ENCODE data around the gene SULT4A1. TPM values are rescaled to one million over a fixed set of nuclear protein-coding genes. Genes with fewer than 3 reads are reported as not detected.
A peak's percentile ranks its signal among the peaks of the same experiment; 100 is the strongest.

The SULT4A1 gene
- polyA plus RNA-seq, 3 donors = not detected

DNA sequence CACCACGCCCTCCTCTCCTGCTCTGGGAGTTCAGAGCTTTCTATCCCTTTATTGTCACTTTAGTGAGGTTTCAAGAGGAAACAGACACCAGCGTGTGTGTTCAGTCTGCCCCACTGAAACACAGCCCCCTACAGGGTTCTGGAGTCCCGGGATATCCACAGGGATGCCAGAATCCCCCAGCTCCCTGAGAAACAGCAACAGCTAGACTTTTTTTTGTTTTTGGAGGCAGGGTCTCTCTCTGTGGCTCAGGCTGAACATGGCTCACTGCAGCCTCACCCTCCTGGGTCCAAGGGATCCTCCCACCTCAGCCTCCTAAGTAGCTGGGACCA is 10.4 kb downstream of the SULT4A1 start:
- Histone ChIP-seq H3K36me3 (replicated peaks in 1 of 2; ENCODE audit: control insufficient read depth in 1 of 2, insufficient read depth in 2 of 2, low read length in 2 of 2) (no peaks in the 10 kb centered on the region), H3K79me2 (ENCODE audit: insufficient read depth, low read length) (no peaks in the 10 kb centered on the region), H3K4me2 (replicated peaks; ENCODE audit: extremely low read depth, low read length, poor library complexity, severe bottlenecking) (no peak overlapping the region), H4K20me1 (ENCODE audit: insufficient read depth, low read length) (no peaks in the 10 kb centered on the region), H2AFZ (ENCODE audit: insufficient read depth, low read depth, low read length, poor library complexity, severe bottlenecking) (peak overlapping the region; percentile 74), H3K27ac (ENCODE audit: low read depth in 1 of 2, low read length in 2 of 2) (no peak overlapping the region), H3K27me3 (ENCODE audit: control insufficient read depth in 2 of 2, insufficient read depth in 2 of 2, low read length in 2 of 2) (no peaks in the 10 kb centered on the region), H3K4me3 (replicated peaks in 1 of 3; ENCODE audit: low read depth in 2 of 3, low read length in 3 of 3) (no peak overlapping the region), H3K4me1 (ENCODE audit: control insufficient read depth in 1 of 2, insufficient read depth in 2 of 2, low read length in 2 of 2) (peaks cover 0 to 14% of the 10 kb centered on the region in 2 donors), H3K9me3 (replicated peaks in 1 of 2; ENCODE audit: control insufficient read depth in 1 of 2, insufficient read depth in 1 of 2, low read length in 2 of 2) (no peaks in the 10 kb centered on the region), H3K9ac (ENCODE audit: insufficient read depth, low read length, poor library complexity, severe bottlenecking) (no peak overlapping the region)
- H3K27ac Mint-ChIP-seq = peak overlapping the region in 1 of 7 donors; percentile 21
- 80% methylated on average over 2 of the region's 3 CpGs for WGBS (ENCODE audit: insufficient coverage)
- no peaks in the 10 kb centered on the region for H3K36me3 Mint-ChIP-seq
- H3K4me3 Mint-ChIP-seq = no peak overlapping the region
- no peak for DNase-seq
- intact Hi-C loops (cut with micrococcal nuclease) = no loop called here
- H3K27me3 Mint-ChIP-seq (ENCODE audit: low read depth in 3 of 3) = peaks cover 2 to 3% (median 3%) of the 10 kb centered on the region in 3 donors
- H3K4me1 Mint-ChIP-seq = peaks cover 7% of the 10 kb centered on the region
- TF ChIP-seq, protein P1, sequence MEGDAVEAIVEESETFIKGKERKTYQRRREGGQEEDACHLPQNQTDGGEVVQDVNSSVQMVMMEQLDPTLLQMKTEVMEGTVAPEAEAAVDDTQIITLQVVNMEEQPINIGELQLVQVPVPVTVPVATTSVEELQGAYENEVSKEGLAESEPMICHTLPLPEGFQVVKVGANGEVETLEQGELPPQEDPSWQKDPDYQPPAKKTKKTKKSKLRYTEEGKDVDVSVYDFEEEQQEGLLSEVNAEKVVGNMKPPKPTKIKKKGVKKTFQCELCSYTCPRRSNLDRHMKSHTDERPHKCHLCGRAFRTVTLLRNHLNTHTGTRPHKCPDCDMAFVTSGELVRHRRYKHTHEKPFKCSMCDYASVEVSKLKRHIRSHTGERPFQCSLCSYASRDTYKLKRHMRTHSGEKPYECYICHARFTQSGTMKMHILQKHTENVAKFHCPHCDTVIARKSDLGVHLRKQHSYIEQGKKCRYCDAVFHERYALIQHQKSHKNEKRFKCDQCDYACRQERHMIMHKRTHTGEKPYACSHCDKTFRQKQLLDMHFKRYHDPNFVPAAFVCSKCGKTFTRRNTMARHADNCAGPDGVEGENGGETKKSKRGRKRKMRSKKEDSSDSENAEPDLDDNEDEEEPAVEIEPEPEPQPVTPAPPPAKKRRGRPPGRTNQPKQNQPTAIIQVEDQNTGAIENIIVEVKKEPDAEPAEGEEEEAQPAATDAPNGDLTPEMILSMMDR (IDR thresholded peaks at IDR 0.05) = no peak
- H3K9me3 Mint-ChIP-seq = peaks cover 0 to 6% (median 2%) of the 10 kb centered on the region in 7 donors

DNA sequence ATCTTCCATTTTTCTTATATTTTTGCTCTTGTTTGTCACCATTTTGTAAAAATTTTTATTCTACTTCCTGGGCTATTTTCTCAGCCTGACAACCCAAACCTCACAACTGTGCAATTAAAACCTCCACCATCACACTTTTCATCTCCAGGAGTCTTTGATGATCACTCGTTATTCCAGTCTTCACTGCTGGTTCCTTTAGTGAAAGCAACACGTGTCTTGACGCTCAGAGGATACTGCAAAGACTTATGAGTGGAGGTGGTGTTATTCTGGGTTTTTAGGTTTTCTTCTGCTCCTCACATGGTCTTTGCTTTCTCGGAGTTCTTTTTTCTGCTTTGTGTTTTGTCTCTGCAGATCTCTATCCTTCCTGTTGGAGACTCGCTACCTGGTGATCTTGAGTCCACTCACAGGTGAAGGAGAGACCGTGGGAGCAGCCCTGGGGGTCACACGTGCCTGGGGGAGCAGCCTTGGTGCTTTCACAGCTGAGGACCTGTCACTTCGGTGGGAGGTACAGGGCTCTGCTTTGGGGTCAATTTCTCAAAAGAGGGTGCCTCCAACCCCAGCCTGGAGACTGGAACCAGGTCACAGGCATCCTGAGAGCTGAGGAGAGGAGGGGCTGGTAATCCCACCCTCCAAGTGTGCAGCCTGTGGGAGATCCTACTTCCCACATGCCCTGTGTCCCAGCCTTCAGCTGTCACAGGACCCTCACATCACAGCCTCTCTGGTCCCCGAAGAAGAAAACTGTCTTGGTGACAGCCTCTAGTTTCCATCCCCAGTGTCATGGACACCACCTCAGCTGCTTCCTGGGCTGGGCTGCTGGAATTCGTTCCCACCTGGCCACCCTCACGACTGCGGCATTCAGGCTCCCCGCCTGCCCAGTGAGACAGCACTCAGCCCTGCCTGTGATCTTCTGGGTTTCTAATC is 11.0 kb downstream of the SULT4A1 start:
- peak overlapping the region in 1 of 7 donors; percentile 21 for H3K27ac Mint-ChIP-seq
- no peak overlapping the region for H3K4me3 Mint-ChIP-seq

More for the DNA sequence above, 11.0 kb downstream of the SULT4A1 start:
- peaks cover 2 to 3% (median 2%) of the 10 kb centered on the region in 3 donors for H3K27me3 Mint-ChIP-seq (ENCODE audit: low read depth in 3 of 3)
- Histone ChIP-seq H3K36me3 (replicated peaks in 1 of 2; ENCODE audit: control insufficient read depth in 1 of 2, insufficient read depth in 2 of 2, low read length in 2 of 2) (no peaks in the 10 kb centered on the region), H2AFZ (ENCODE audit: insufficient read depth, low read depth, low read length, poor library complexity, severe bottlenecking) (no peak overlapping the region), H3K4me1 (ENCODE audit: control insufficient read depth in 1 of 2, insufficient read depth in 2 of 2, low read length in 2 of 2) (peaks cover 0 to 14% of the 10 kb centered on the region in 2 donors), H3K27ac (ENCODE audit: low read depth in 1 of 2, low read length in 2 of 2) (no peak overlapping the region), H3K9ac (ENCODE audit: insufficient read depth, low read length, poor library complexity, severe bottlenecking) (no peak overlapping the region), H3K79me2 (ENCODE audit: insufficient read depth, low read length) (no peaks in the 10 kb centered on the region), H3K9me3 (replicated peaks in 1 of 2; ENCODE audit: control insufficient read depth in 1 of 2, insufficient read depth in 1 of 2, low read length in 2 of 2) (no peaks in the 10 kb centered on the region), H3K4me2 (replicated peaks; ENCODE audit: extremely low read depth, low read length, poor library complexity, severe bottlenecking) (no peak overlapping the region), H3K27me3 (ENCODE audit: control insufficient read depth in 2 of 2, insufficient read depth in 2 of 2, low read length in 2 of 2) (no peaks in the 10 kb centered on the region), H4K20me1 (ENCODE audit: insufficient read depth, low read length) (no peaks in the 10 kb centered on the region), H3K4me3 (replicated peaks in 1 of 3; ENCODE audit: low read depth in 2 of 3, low read length in 3 of 3) (no peak overlapping the region)
- TF ChIP-seq, protein P1 (IDR thresholded peaks at IDR 0.05) = no peak
- H3K4me1 Mint-ChIP-seq = peaks cover 7% of the 10 kb centered on the region
- H3K9me3 Mint-ChIP-seq = peaks cover 0 to 2% (median 0%) of the 10 kb centered on the region in 7 donors
- no peaks in the 10 kb centered on the region for H3K36me3 Mint-ChIP-seq
- intact Hi-C loops (cut with micrococcal nuclease) = no loop called here
- 78% methylated on average over 9 of the region's 13 CpGs for WGBS (ENCODE audit: insufficient coverage)
- no peak for DNase-seq
